Endothelial cell of umbilical vein (primary cell): Measurements from ENCODE around the gene MDM1. TPM values are rescaled to one million over a fixed set of nuclear protein-coding genes. Genes with fewer than 3 reads are reported as not detected.

Experiments used
- BruUV-seq: library from RNA; stranded (reverse); fragments of 400-500 nt; replicated peaks from 2 replicates; lab custom pipeline; 2021; lab: Mats Ljungman, UMichigan
- CTCF ChIA-PET: fragments of 300-600, 350-600 bp; sonication (Branson Sonifier 250); formaldehyde crosslinking; loops from one replicate; lab custom pipeline; 2021; ENCODE audit warnings: antibody characterized with exemption, inconsistent platforms; lab: Charles Lee
- POLR2A ChIA-PET: fragments of 300-600, 350-600 bp; sonication (Branson Sonifier 250); formaldehyde crosslinking; loops from one replicate; lab custom pipeline; 2021; ENCODE audit warnings: antibody characterized with exemption, inconsistent platforms; lab: Charles Lee
- DNase-seq: peaks from one replicate; pipeline ENCODE4 v3.0.0-alpha.2; 2011; ENCODE audit warnings: low read depth, low spot score
- FAIRE-seq: peaks from 2 replicates; lab custom pipeline; 2011; peaks lifted over from hg19 to GRCh38; lab: Jason Lieb, UNC
- H2AFZ ChIP-seq: 2 replicates; pipeline ENCODE4 v1.6.0; 2012; ENCODE audit warnings: low read depth, low read length, control low read depth, inconsistent platforms
- H3K27ac ChIP-seq: 2 replicates; pipeline ENCODE4 v1.5.1; 2011; ENCODE audit warnings: low read depth, mild to moderate bottlenecking, control low read depth, low read length, moderate library complexity; ENCODE audit not compliant: insufficient read depth
- H3K27me3 ChIP-seq, 2 experiments: 2 replicates each; pipeline versions ENCODE4 v1.6.0 to v1.6.1; 2011; ENCODE audit warnings: low read length in 2 of 2, mixed read lengths in 1 of 2; ENCODE audit not compliant: control insufficient read depth in 2 of 2, insufficient read depth in 2 of 2
- H3K36me3 ChIP-seq, 2 experiments: 2 replicates in 1 of 2; 3 replicates in 1 of 2; pipeline ENCODE4 v1.5.1; 2011; ENCODE audit warnings: low read length in 2 of 2, mild to moderate bottlenecking in 1 of 2, moderate library complexity in 1 of 2; ENCODE audit not compliant: control insufficient read depth in 2 of 2, insufficient read depth in 2 of 2; ENCODE audit errors: extremely low read depth in 1 of 2
- H3K4me1 ChIP-seq: 3 replicates; pipeline ENCODE4 v1.5.1; 2011; ENCODE audit warnings: mild to moderate bottlenecking, low read length; ENCODE audit not compliant: control insufficient read depth, insufficient read depth; ENCODE audit errors: extremely low read depth
- H3K4me2 ChIP-seq: 2 replicates; pipeline ENCODE4 v1.6.1; 2011; ENCODE audit warnings: low read length, control low read depth, mixed read lengths; ENCODE audit not compliant: insufficient read depth
- H3K4me3 ChIP-seq, 3 experiments: fragments of 200-600 bp in 1 of 3; sonication (generic), shearing (Covaris generic) in 1 of 3; replicated peaks in 1 of 3; 2 replicates each; pipeline ENCODE4 v1.5.1; 2011 to 2016; ENCODE audit warnings: control low read depth in 3 of 3, low read length in 3 of 3, mild to moderate bottlenecking in 2 of 3, inconsistent platforms in 1 of 3, low read depth in 1 of 3, moderate library complexity in 1 of 3; ENCODE audit not compliant: insufficient read depth in 1 of 3
- H3K79me2 ChIP-seq: 2 replicates; pipeline ENCODE4 v1.6.0; 2012; ENCODE audit warnings: low read length, inconsistent platforms; ENCODE audit not compliant: control insufficient read depth, insufficient read depth
- H3K9ac ChIP-seq: replicated peaks from 2 replicates; pipeline ENCODE3; 2011; ENCODE audit warnings: low read length, control low read depth; ENCODE audit not compliant: insufficient read depth; ENCODE audit errors: extremely low read depth
- H3K9me1 ChIP-seq: replicated peaks from 3 replicates; pipeline ENCODE4 v1.6.0; 2011; ENCODE audit warnings: mild to moderate bottlenecking, low read length; ENCODE audit not compliant: control insufficient read depth, insufficient read depth; ENCODE audit errors: extremely low read depth
- H3K9me3 ChIP-seq: replicated peaks from 2 replicates; pipeline ENCODE4 v1.5.1; 2012; ENCODE audit warnings: low read length, inconsistent platforms; ENCODE audit not compliant: control insufficient read depth, insufficient read depth
- H4K20me1 ChIP-seq: replicated peaks from 2 replicates; pipeline ENCODE3; 2011; ENCODE audit warnings: mild to moderate bottlenecking, low read length; ENCODE audit not compliant: control insufficient read depth, insufficient read depth; ENCODE audit errors: extremely low read depth
- CTCF ChIP-seq, 2 donors: IDR thresholded peaks; 1 replicate in 1 of 2; 2 replicates in 1 of 2; pipeline ENCODE4 v1.5.1; 2011; ENCODE audit warnings: low read length in 2 of 2, mild to moderate bottlenecking in 2 of 2, moderate library complexity in 2 of 2, control low read depth in 1 of 2, inconsistent platforms in 1 of 2, low read depth in 1 of 2; ENCODE audit not compliant: insufficient read depth in 1 of 2; ENCODE audit errors: extremely low read depth in 1 of 2
- EZH2 ChIP-seq: IDR thresholded peaks from 2 replicates; pipeline ENCODE4 v1.6.1; 2012; ENCODE audit warnings: borderline replicate concordance, low read depth, mild to moderate bottlenecking, moderate library complexity, low read length, inconsistent platforms; ENCODE audit not compliant: severe bottlenecking
- FOS ChIP-seq: IDR thresholded peaks from 2 replicates; pipeline ENCODE4 v1.6.1; 2011; ENCODE audit warnings: mild to moderate bottlenecking, low read length, moderate library complexity, borderline replicate concordance; ENCODE audit not compliant: insufficient read depth
- GATA2 ChIP-seq: IDR thresholded peaks from 2 replicates; pipeline ENCODE4 v1.7.0; 2011; ENCODE audit warnings: low read depth, mild to moderate bottlenecking, moderate library complexity, mixed read lengths, low read length; ENCODE audit not compliant: insufficient read length, insufficient read depth
- JUN ChIP-seq: IDR thresholded peaks from 2 replicates; pipeline ENCODE4 v1.6.1; 2011; ENCODE audit warnings: borderline replicate concordance, low read depth; ENCODE audit not compliant: insufficient read length, insufficient read depth
- MYC ChIP-seq: IDR thresholded peaks from one replicate; pipeline ENCODE4 v1.6.1; 2011; ENCODE audit warnings: mild to moderate bottlenecking, low read depth, low read length
- POLR2A ChIP-seq: IDR thresholded peaks from 2 replicates; pipeline ENCODE4 v1.6.1; 2012; ENCODE audit warnings: low read depth, mild to moderate bottlenecking, control low read depth, low read length
- POLR2AphosphoS5 ChIP-seq: IDR thresholded peaks from 2 replicates; pipeline ENCODE4 v1.6.1; 2012; ENCODE audit warnings: low read depth, mild to moderate bottlenecking, control low read depth, low read length, moderate library complexity; ENCODE audit not compliant: insufficient read depth
- dilution Hi-C: fragments of 300-500 bp; cut with MboI; formaldehyde crosslinking; loops from one replicate; pipeline ENCODE4 v1.15.0; 2019; ENCODE audit warnings: low sequenced_read_pairs; ENCODE audit not compliant: extremely low pct_ligation_motif_present
- intact Hi-C: fragments of 100-400 bp; cut with micrococcal nuclease; formaldehyde crosslinking; loops from one replicate; pipeline ENCODE4 v1.10.0; 2022
- polyA plus RNA-seq, 4 experiments: library from polyadenylated mRNA; depleted of rRNA in 3 of 4; stranded (reverse) in 3 of 4; unstranded in 1 of 4; fragments of >200 nt; gene quantifications; 2 replicates each; pipeline versions ENCODE4 v1.2.1 to v1.2.3, GENCODE V29; 2011 to 2012; ENCODE audit warnings: missing spikeins in 1 of 4
- total RNA-seq: library from RNA; stranded (reverse); gene quantifications from 2 replicates; pipeline ENCODE4 v1.2.3, GENCODE V29; 2021
- TF ChIP-seq, protein P1 (sequence below): IDR thresholded peaks from 2 replicates; pipeline ENCODE4 v1.6.1; 2011; ENCODE audit not compliant: insufficient read depth, insufficient read length

MDM1 gene
- total and polyA plus RNA-seq, 2 donors (not counting 3 experiments of a cell fraction or from before 2014, with no cell fraction given), result 4.3 to 12.5 TPM

DNA sequence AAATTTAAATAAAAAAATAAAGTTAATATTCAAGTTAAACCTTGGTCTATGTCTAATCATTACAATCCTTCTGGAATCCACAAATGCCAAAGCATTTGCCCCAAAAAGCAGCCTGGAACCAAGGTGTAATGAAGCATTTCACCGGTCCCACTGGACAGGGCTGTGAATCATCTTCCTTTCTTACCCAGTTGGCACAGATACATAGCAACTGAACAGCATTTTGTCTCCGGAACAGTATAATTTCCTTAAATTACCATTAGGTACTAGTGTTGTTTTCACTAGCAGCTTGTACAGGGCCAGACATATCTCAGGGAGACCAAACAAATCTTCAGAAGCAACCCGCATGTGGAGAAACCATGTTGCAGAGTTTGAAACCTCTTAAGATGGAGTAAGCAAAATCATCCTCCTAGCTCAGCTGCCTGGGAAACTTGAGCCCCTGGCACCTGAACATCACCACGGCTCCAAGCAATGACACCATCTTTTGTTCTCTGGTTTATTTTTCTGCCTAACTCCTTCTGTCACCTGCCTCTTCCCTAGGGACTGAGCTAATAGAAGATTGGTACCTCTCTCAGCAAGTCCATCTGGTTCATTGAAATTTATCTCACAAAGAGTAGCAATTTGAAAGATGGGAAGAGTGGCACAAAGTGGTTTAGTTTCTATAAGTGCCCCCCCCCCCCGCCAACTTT, 17.9 kb upstream of the MDM1 start:
- POLR2A ChIA-PET, result interaction anchor here (0.6 kb wide), 1 partner anchor 218 kb away, joined by 9 read pairs; no protein-coding TSS in a partner anchor
- H3K4me2 ChIP-seq, result no peak overlapping the region
- H3K9ac ChIP-seq, result no peak overlapping the region
- no peak overlapping the region for H3K27ac ChIP-seq
- no peak for FAIRE-seq
- TF ChIP-seq JUN, result no peak
- no peak for TF ChIP-seq GATA2
- TF ChIP-seq POLR2A, result no peak
- no peak for TF ChIP-seq EZH2
- TF ChIP-seq, protein P1, sequence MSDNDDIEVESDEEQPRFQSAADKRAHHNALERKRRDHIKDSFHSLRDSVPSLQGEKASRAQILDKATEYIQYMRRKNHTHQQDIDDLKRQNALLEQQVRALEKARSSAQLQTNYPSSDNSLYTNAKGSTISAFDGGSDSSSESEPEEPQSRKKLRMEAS, result no peak
- no peak for TF ChIP-seq POLR2AphosphoS5
- no peak for TF ChIP-seq FOS
- TF ChIP-seq MYC, result no peak
- no peak for TF ChIP-seq CTCF (IDR thresholded peaks at IDR 0.05; ENCODE audit: extremely low read depth in 1 of 2, insufficient read depth in 1 of 2, low read depth in 1 of 2, low read length in 2 of 2)
- CTCF ChIA-PET, result interaction anchor here (0.7 to 2.5 kb wide), 3 partner anchors 9 to 37 kb away, joined by 3 to 8 read pairs (median 3); no protein-coding TSS in a partner anchor
- H3K4me3 ChIP-seq, result no peak overlapping the region
- peaks cover 4 to 22% of the 10 kb centered on the region in 2 experiments for H3K27me3 ChIP-seq
- H3K9me3 ChIP-seq, result no peaks in the 10 kb centered on the region
- no peaks in the 10 kb centered on the region for H3K9me1 ChIP-seq
- no peaks in the 10 kb centered on the region for H4K20me1 ChIP-seq
- H3K36me3 ChIP-seq, result no peaks in the 10 kb centered on the region
- no peaks in the 10 kb centered on the region for H3K79me2 ChIP-seq
- H2AFZ ChIP-seq, result no peak overlapping the region
- H3K4me1 ChIP-seq, result peaks cover 17% of the 10 kb centered on the region
- BruUV-seq, result no TSS peak
- no peak for DNase-seq
- intact Hi-C loops (no loop called here), dilution Hi-C loops (no loop called here)
